Lower leg skin (tissue), 4 donors: ENCODE results near the gene CNTNAP5. TPM values are rescaled to one million over a fixed set of nuclear protein-coding genes. Genes with fewer than 3 reads are reported as not detected.

Experiments used
- DNase-seq, 2 donors: peaks; one replicate each; pipeline ENCODE4 v3.0.0-alpha.2; 2019; ENCODE audit warnings: low spot score in 2 of 2
- H3K4me3 ChIP-seq: fragments of 200-600 bp; sonication (generic); 2 replicates; pipeline ENCODE4 v1.5.1; 2017; ENCODE audit warnings: mild to moderate bottlenecking, low read depth; ENCODE audit not compliant: poor library complexity, severe bottlenecking
- POLR2A ChIP-seq, 2 donors: fragments of 450-650 bp; IDR thresholded peaks; one replicate each; pipeline ENCODE4 v1.6.1; 2016 to 2017; ENCODE audit warnings: antibody characterized with exemption in 2 of 2, mild to moderate bottlenecking in 1 of 2, moderate library complexity in 1 of 2
- WGBS, 2 donors: methylation state at CpG; one replicate each; pipeline ENCODE4 v1.1.5; 2018; 5-methylcytosine and 5-hydroxymethylcytosine counted together
- intact Hi-C: fragments of 100-400 bp; cut with DNase I; formaldehyde crosslinking; loops from one replicate; pipeline ENCODE4 v1.15.0; 2023; ENCODE audit warnings: low total_unique reads
- total RNA-seq, 4 donors: library from RNA; depleted of rRNA; stranded (reverse); fragments of >200 nt; gene quantifications; one replicate each; pipeline ENCODE4 v1.1.0, GENCODE V29; 2016
- TF ChIP-seq, protein P1 (sequence below), 3 donors: fragments of 450-650 bp; IDR thresholded peaks; one replicate each; pipeline ENCODE4 v1.5.1; 2016; ENCODE audit warnings: antibody characterized with exemption in 3 of 3, mild to moderate bottlenecking in 3 of 3, moderate library complexity in 2 of 3

The CNTNAP5 gene
- total RNA-seq, 4 donors from 2014 or later, result not detected

DNA sequence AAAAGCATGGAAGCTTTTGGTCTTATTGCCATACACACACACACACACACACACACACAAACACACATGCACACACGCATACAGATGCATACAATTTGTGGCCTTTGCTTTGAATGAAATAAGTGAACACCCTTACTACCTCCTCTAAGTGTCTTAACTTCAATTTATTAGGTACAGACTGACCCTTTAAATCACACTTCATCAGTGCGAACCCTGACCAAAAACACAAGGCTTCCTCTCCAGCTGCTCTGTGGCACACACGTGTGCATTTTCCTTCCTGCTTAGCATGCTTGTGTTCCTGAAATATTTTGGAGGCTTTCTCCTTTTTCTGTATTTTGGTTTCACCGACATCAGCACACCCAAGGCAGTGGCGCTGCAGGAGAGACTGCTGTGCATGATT, 96.0 kb downstream of the CNTNAP5 start:
- intact Hi-C loops, result no loop called here
- TF ChIP-seq, protein P1, sequence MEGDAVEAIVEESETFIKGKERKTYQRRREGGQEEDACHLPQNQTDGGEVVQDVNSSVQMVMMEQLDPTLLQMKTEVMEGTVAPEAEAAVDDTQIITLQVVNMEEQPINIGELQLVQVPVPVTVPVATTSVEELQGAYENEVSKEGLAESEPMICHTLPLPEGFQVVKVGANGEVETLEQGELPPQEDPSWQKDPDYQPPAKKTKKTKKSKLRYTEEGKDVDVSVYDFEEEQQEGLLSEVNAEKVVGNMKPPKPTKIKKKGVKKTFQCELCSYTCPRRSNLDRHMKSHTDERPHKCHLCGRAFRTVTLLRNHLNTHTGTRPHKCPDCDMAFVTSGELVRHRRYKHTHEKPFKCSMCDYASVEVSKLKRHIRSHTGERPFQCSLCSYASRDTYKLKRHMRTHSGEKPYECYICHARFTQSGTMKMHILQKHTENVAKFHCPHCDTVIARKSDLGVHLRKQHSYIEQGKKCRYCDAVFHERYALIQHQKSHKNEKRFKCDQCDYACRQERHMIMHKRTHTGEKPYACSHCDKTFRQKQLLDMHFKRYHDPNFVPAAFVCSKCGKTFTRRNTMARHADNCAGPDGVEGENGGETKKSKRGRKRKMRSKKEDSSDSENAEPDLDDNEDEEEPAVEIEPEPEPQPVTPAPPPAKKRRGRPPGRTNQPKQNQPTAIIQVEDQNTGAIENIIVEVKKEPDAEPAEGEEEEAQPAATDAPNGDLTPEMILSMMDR (IDR thresholded peaks at IDR 0.05), result no peak
- TF ChIP-seq POLR2A (IDR thresholded peaks at IDR 0.05), result no peak
- H3K4me3 ChIP-seq, result no peak overlapping the region
- WGBS, 2 donors, result 77 to 81% methylated on average over 5 of the region's 5 CpGs
- no peak for DNase-seq

DNA sequence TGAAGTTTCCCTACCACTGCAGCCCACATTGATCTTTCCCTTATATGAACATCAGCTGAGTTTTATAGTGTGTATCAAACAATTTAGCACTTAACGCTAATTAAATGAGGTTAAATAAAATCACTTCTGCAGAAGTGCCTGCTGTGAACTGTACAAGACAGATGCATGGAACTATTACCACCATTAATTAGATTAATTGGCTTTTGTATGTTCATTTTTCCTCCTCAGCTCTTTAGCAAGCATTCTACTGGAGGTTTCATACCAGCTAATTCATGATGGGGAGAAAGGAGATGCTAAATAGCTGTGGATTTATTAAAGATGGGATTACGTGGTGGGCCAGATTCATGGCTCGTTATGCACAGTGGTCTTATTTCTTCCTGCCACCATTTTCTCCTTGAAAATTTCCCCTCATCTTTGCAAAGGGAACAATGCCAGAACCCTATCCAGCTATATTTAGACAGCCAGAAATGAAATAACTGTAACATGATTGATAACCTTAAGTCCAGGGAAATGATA, 96.7 kb downstream of the CNTNAP5 start:
- WGBS, 2 donors, result 85 to 87% methylated on average over 3 of the region's 3 CpGs
- H3K4me3 ChIP-seq, result no peak overlapping the region
- TF ChIP-seq POLR2A (IDR thresholded peaks at IDR 0.05), result no peak
- TF ChIP-seq, protein P1 (IDR thresholded peaks at IDR 0.05), result no peak
- intact Hi-C loops, result no loop called here
- no peak for DNase-seq

DNA sequence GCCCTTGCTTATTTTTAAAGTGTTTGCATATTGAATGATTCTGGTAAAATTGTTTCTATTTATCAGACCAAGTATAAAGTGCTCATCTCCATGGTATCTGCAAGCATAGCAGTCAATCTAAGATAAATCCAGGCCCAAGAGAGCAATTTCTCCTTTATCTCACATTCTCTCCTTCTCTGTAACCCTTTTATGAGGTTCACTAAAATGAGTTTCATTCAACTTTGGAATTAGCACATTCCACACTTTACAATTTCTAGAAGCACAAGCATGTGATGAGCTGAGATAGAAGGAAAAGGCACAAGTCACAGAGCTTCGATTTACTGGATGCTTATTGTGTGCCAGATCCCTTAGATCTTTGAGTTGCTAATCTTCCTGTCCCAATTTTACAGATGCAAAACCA, 97.3 kb downstream of the CNTNAP5 start:
- no peak overlapping the region for H3K4me3 ChIP-seq
- DNase-seq, result no peak
- TF ChIP-seq POLR2A (IDR thresholded peaks at IDR 0.05), result no peak
- TF ChIP-seq, protein P1 (IDR thresholded peaks at IDR 0.05), result no peak
- 77 to 83% methylated on average over 1 of the region's 1 CpG for WGBS, 2 donors
- intact Hi-C loops, result no loop called here

DNA sequence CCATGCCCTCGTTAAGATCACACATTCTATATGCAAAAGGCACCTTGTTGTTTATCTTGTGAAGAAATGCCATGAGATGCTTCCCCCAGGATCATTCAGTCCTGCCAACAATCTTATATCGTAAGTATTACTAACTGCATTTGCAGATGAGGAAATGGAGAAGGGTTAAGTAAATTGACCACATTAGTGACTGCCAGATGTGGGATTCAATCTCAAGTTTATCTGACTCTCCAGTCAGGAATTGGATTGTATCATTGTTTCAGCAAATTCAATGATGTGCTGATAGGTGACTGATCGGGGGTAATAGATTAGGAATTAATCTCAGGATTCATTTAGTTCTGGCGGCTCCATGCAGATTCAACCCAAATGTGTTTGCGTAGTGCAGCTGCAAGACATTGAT, 106.2 kb downstream of the CNTNAP5 start:
- H3K4me3 ChIP-seq, result no peak overlapping the region
- WGBS, 2 donors, result 73 to 77% methylated on average over 5 of the region's 5 CpGs
- no peak for DNase-seq
- no peak for TF ChIP-seq POLR2A (IDR thresholded peaks at IDR 0.05)
- TF ChIP-seq, protein P1 (IDR thresholded peaks at IDR 0.05), result no peak
- intact Hi-C loops, result no loop called here

DNA sequence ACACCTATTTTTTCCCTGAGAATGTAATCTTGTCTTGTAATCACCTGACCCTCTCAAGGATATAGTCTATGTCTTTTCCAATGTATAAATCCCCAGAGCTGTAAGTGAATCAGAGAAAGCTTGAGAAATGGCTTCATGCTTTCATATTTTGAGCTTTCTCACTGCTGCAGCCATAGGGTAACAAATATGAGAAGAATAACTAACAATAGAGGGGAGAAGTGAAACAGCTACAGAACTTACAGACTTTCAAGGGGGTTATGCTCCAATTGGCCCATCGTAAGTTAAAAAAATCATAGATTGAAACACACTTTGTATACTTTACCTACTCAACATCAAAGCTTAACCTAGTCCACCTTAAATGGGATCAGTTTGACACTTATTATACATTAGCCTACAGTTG, 111.0 kb downstream of the CNTNAP5 start:
- TF ChIP-seq POLR2A (IDR thresholded peaks at IDR 0.05), result no peak
- TF ChIP-seq, protein P1 (IDR thresholded peaks at IDR 0.05), result no peak
- no peak overlapping the region for H3K4me3 ChIP-seq
- DNase-seq, result no peak
- intact Hi-C loops, result no loop called here
- 87 to 97% methylated on average over 1 of the region's 1 CpG for WGBS, 2 donors

DNA sequence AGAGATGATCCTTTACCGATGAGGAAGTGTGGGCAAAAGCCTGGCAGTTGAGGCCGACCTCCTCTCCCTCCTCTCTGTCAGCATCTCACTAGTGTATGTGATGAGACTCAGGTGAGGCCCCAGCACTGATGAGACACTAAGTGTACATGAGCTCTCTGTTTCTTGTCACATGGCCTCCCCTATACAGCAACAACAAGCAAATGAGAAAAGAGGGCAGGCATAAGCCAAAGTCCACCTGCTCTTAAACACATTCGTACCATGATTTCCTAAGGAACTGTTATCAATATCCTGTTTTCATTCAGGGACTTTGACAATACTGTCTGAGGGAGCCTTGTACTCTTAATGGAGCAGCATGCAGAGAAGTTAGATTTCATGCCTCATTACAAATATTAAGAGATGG, 113.0 kb downstream of the CNTNAP5 start:
- TF ChIP-seq, protein P1 (IDR thresholded peaks at IDR 0.05), result no peak
- no peak for TF ChIP-seq POLR2A (IDR thresholded peaks at IDR 0.05)

More for the DNA sequence above, 113.0 kb downstream of the CNTNAP5 start:
- DNase-seq, result no peak
- intact Hi-C loops, result no loop called here
- 85 to 90% methylated on average over 3 of the region's 3 CpGs for WGBS, 2 donors
- H3K4me3 ChIP-seq, result no peak overlapping the region
